ENCODE results near the gene MCTP2. TPM values are rescaled to one million over a fixed set of nuclear protein-coding genes. Genes with fewer than 3 reads are reported as not detected.

Gene MCTP2
- total RNA-seq, 1 experiment from 2014 or later, result not detected

- no peak for DNase-seq (ENCODE audit: low spot score)
Measured at GRCh38 chr15:94353488-94353820, 122.1 kb downstream of the MCTP2 start.

GRCh38 chr15:94354655-94355054 lies 123.3 kb downstream of the MCTP2 start:
- DNase-seq (ENCODE audit: low spot score), result no peak

GRCh38 chr15:94359716-94360115 lies 128.4 kb downstream of the MCTP2 start:
- no peak for DNase-seq (ENCODE audit: low spot score)

GRCh38 chr15:94360251-94360685 lies 128.9 kb downstream of the MCTP2 start:
- DNase-seq (ENCODE audit: low spot score), result no peak

GRCh38 chr15:94362385-94363092 lies 131.2 kb downstream of the MCTP2 start:
- no peak for DNase-seq (ENCODE audit: low spot score)

GRCh38 chr15:94363382-94363781 lies 132.0 kb downstream of the MCTP2 start:
- no peak for DNase-seq (ENCODE audit: low spot score)

GRCh38 chr15:94366781-94367180 lies 135.4 kb downstream of the MCTP2 start:
- no peak for DNase-seq (ENCODE audit: low spot score)

- DNase-seq (ENCODE audit: low spot score), result no peak
Measured at GRCh38 chr15:94367726-94368535, 136.6 kb downstream of the MCTP2 start.

GRCh38 chr15:94370206-94370935 lies 139.0 kb downstream of the MCTP2 start:
- DNase-seq (ENCODE audit: low spot score), result no peak

- DNase-seq (ENCODE audit: low spot score), result no peak
Measured at GRCh38 chr15:94370936-94371285, 139.6 kb downstream of the MCTP2 start.

GRCh38 chr15:94372821-94373220 lies 141.5 kb downstream of the MCTP2 start:
- no peak for DNase-seq (ENCODE audit: low spot score)

- no peak for DNase-seq (ENCODE audit: low spot score)
Measured at GRCh38 chr15:94375997-94376396, 144.6 kb downstream of the MCTP2 start.

GRCh38 chr15:94379986-94380385 lies 148.6 kb downstream of the MCTP2 start:
- no peak for DNase-seq (ENCODE audit: low spot score)

- no peak for DNase-seq (ENCODE audit: low spot score)
Measured at GRCh38 chr15:94380798-94381197, 149.4 kb downstream of the MCTP2 start.

- no peak for DNase-seq (ENCODE audit: low spot score)
Measured at GRCh38 chr15:94381384-94381783, 150.0 kb downstream of the MCTP2 start.

GRCh38 chr15:94383041-94383440 lies 151.7 kb downstream of the MCTP2 start:
- DNase-seq (ENCODE audit: low spot score), result no peak

GRCh38 chr15:94383706-94384105 lies 152.3 kb downstream of the MCTP2 start:
- DNase-seq (ENCODE audit: low spot score), result no peak

GRCh38 chr15:94385441-94385840 lies 154.1 kb downstream of the MCTP2 start:
- DNase-seq (ENCODE audit: low spot score), result no peak

- no peak for DNase-seq (ENCODE audit: low spot score)
Measured at GRCh38 chr15:94386351-94386750, 155.0 kb downstream of the MCTP2 start.

GRCh38 chr15:94387442-94387841 lies 156.1 kb downstream of the MCTP2 start:
- no peak for DNase-seq (ENCODE audit: low spot score)

- DNase-seq (ENCODE audit: low spot score), result no peak
Measured at GRCh38 chr15:94387849-94388441, 156.6 kb downstream of the MCTP2 start.

GRCh38 chr15:94395640-94396039 lies 164.3 kb downstream of the MCTP2 start:
- no peak for DNase-seq (ENCODE audit: low spot score)

Data from A172 (cell line).